ENCODE data around the gene MANBA.

DNA sequence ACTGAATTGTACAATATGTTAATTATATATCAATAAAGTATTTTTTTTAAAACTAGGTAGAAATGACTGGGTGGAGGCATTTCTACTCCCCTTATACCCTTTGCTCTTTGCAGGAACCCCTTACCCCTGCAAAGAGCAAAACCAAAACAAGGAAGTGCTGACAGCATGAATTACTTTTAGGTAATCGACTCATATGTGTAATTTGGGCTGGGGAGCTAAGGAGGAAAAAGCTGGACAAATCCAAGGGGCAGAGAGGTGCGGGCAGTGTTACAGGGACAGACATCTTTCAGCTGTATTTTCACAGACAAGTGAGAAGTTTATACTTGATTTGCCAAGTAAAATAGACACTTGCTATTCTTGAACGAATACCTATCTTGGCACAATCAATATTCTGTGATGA lies 35.5 kb downstream of the MANBA start:
- TF ChIP-seq, protein P1, sequence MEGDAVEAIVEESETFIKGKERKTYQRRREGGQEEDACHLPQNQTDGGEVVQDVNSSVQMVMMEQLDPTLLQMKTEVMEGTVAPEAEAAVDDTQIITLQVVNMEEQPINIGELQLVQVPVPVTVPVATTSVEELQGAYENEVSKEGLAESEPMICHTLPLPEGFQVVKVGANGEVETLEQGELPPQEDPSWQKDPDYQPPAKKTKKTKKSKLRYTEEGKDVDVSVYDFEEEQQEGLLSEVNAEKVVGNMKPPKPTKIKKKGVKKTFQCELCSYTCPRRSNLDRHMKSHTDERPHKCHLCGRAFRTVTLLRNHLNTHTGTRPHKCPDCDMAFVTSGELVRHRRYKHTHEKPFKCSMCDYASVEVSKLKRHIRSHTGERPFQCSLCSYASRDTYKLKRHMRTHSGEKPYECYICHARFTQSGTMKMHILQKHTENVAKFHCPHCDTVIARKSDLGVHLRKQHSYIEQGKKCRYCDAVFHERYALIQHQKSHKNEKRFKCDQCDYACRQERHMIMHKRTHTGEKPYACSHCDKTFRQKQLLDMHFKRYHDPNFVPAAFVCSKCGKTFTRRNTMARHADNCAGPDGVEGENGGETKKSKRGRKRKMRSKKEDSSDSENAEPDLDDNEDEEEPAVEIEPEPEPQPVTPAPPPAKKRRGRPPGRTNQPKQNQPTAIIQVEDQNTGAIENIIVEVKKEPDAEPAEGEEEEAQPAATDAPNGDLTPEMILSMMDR (IDR thresholded peaks at IDR 0.05): no peak
- no peak for TF ChIP-seq POLR2A (IDR thresholded peaks at IDR 0.05)

Data from uterus (tissue), 2 donors.